Iris pigment epithelial cell (primary cell): ENCODE measurements around the gene F13B.
A peak's percentile ranks its signal among the peaks of the same experiment; 100 is the strongest.
"Not testable (repeated sequence)": the region's sequence is repeated elsewhere in the genome, so short reads cannot be mapped to it uniquely, and the experiment has no call there.

Experiments used
- DNase-seq: peaks from one replicate; pipeline ENCODE4 v3.0.0-alpha.2; 2011; ENCODE audit warnings: low read depth

The F13B gene, protein sequence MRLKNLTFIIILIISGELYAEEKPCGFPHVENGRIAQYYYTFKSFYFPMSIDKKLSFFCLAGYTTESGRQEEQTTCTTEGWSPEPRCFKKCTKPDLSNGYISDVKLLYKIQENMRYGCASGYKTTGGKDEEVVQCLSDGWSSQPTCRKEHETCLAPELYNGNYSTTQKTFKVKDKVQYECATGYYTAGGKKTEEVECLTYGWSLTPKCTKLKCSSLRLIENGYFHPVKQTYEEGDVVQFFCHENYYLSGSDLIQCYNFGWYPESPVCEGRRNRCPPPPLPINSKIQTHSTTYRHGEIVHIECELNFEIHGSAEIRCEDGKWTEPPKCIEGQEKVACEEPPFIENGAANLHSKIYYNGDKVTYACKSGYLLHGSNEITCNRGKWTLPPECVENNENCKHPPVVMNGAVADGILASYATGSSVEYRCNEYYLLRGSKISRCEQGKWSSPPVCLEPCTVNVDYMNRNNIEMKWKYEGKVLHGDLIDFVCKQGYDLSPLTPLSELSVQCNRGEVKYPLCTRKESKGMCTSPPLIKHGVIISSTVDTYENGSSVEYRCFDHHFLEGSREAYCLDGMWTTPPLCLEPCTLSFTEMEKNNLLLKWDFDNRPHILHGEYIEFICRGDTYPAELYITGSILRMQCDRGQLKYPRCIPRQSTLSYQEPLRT

GRCh38 chr1:197066719-197067456 lies at the start of gene F13B:
TSS of gene F13B (minus strand) at chr1:197067260. CDS start at chr1:197067223, 37 bp downstream.
- no peak for DNase-seq

- no peak for DNase-seq
Measured at GRCh38 chr1:197116156-197116555, 49.1 kb upstream of the F13B start.

DNA sequence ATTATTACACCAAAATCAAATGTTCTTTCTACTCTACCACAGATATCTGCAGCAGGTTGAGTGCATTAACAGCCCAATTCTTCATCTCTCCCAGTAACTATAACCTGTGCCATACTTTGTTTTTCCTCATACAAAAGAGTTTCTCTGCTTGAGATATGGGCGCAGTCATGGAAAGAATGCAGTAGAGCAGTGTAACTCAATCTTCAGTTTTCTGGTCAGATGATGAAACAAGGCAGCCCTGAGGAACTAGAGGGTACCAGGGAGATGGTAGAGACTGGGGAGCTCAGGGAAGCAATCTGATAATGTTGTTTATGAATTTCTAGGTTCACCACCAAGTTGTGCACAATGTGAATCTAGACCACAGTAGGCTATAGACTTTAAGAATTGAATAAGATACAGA lies 39.8 kb upstream of the F13B start:
- peak; percentile 54 for DNase-seq

GRCh38 chr1:197103300-197103699 lies 36.2 kb upstream of the F13B start:
- DNase-seq = peak; percentile 76

DNA sequence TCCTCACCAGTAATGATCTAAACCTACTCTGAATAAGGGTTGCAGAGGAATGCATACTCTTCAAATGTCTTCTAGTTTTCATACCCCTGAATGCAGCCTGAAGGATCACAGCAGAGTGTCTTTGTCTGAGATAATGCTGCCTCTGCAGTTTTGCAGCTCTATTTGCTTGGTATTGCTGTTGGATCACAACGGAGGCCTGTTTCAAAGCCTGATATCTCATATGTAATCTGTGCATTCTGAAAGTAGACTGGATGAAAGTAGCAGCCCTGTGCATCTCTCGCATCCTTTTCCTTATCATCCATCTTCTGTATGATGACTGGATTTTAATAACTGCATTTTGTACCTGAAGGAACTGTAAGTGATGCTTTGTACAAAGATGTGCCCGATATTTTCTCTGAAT lies 34.9 kb upstream of the F13B start:
- no peak for DNase-seq

- DNase-seq = no peak
Measured at GRCh38 chr1:197100677-197101076, 33.6 kb upstream of the F13B start.

GRCh38 chr1:197099444-197099843 lies 32.4 kb upstream of the F13B start:
- DNase-seq = peak; percentile 1

DNA sequence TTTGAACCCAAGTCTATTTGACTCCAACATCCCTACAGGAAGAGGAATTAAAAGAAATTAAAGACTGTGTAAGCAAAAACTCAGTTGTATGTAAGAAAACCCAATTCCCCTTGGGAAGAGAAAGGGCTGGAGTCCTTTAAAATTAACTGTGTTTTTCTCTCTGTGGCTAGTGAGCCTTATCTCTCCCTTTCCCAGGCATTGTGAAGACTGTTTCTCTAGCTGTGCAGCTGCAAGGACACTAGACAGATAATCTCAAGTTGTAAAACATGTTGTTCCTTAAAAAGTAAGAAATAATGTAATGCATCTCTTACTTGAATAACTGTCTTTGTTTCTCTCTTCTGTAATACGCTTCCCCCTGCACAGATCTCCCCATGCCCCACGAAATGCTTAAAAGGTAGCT lies 29.9 kb upstream of the F13B start:
- DNase-seq = not testable (repeated sequence)

GRCh38 chr1:197096137-197096536 lies 29.1 kb upstream of the F13B start:
- DNase-seq = peak; percentile 6

DNA sequence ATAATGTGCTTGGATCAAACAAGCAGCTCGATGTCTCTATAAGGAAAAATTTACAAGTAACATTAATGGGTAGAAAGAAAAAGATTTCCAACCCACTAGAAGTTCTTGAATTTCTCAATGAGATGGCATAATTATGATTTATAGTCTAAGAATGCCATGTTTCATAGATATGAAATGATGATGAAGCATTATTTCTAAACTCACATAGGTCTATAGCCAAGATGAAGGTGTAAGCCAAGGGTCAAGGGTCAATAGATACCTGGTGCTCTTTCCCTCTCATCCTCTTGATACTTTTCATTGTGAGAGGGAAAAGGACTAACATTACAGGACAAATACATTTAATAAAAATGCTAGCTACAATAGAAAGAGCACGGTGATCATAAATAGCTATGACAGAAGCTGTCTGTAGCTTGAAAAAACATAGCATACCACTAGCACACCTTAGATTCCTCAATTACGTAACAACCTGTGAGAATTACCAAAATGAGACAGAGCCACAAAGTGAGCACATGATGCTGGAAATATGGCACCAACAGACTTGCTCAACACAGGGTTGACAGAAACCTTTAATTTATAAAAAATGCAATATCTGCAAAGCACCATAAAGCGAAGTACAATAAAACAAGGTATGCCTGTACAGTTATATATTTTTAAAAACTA lies 26.3 kb upstream of the F13B start:
- no peak for DNase-seq

- peak; percentile 15 for DNase-seq
Measured at GRCh38 chr1:197092491-197093023, 25.5 kb upstream of the F13B start.

GRCh38 chr1:197083474-197083873 lies 16.4 kb upstream of the F13B start:
- no peak for DNase-seq

DNA sequence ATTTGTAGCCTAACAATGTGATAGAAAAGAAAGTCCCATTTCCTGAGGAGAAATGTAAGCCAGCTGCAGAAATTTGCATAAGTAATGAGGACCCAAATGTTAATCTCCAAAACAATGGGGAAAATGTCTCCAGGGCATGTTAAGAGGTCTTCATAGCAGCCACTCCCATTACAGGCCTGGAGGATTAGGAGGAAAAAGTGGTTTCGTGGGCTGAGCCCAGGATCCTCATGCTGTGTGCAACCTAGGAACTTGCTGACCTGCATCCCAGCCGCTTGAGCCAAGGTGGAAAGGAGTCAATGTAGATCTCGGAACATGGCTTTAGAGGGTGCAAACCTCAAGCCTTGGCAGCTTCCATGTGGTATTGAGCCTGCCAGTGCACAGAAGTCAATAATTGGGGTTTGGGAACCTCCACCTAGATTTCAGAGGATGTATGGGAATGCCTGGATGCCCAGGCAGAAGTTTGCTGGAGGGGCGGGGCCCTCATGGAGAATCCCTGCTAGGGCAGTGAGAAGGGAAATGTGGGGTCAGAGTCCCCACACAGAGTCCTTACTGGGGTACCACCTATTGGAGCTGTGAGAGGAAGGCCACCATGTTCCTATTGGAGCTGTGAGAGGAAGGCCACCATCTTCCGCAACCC lies 14.2 kb upstream of the F13B start:
- DNase-seq = no peak

- no peak for DNase-seq
Measured at GRCh38 chr1:197080323-197080722, 13.3 kb upstream of the F13B start.

- no peak for DNase-seq
Measured at GRCh38 chr1:197076585-197076984, 9.5 kb upstream of the F13B start.

GRCh38 chr1:197073978-197074377 lies 6.9 kb upstream of the F13B start:
- no peak for DNase-seq

GRCh38 chr1:197067457-197067818 lies 378 bp upstream of the F13B start:
- no peak for DNase-seq

- no peak for DNase-seq
Measured at GRCh38 chr1:197066277-197066676, 783 bp downstream of the F13B start.

GRCh38 chr1:197065559-197065958 lies 1.5 kb downstream of the F13B start:
- peak; percentile 25 for DNase-seq

DNA sequence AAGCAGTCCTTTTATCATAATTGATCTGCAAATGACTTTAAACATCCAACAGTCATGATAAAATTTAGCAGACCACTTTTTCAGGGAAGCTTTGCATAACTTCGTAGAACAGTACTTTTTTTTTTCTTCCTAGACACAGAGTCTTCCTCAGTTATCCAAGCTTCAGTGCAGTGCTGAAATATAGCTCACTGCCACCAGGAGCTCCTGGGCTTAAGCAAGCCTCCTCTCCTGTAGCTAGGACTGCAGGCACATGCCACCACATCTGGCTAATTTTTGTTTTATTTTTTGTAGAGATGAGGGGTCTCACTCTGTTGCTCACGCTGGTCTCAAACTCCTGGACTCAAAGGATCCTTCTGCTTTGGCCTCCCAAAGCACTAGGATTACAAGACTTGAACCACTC lies 3.8 kb downstream of the F13B start:
- DNase-seq = no peak

DNA sequence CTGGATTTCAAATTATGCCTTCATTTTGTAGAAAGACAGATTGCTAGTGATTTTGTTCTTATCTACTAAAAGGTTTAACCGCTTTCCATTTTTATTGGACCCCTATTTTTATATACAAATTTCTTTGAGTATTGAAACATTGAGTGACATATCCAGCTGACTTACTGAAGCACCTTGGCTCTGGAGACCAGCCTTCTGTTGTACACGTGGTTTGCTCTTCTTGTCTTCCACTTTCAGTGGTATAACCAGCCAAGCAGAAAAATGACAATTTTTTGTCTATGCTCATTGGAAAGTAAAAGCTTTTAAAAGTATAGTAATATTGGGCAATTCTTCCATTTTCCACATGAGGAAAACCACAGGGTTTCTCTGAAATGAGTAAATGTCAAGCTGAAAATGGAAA lies 4.4 kb downstream of the F13B start:
- DNase-seq = no peak

DNA sequence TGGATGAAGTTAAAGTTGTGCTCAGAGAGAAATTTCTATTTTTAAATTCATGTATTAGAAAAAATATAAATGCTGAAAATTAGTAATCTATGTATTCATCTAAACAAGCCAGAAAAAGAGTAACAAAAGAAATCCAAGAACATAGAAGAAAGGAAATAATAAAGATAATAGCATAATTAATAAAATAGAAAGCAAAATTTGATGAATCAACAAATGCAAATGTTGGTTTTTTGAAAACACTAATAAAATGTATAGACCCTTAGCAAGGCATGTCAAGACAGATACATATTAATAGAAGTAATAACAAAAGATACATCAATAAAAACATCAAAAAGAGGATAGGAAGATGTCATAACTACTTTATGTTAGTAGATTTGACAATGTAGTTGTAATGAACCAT lies 18.0 kb downstream of the F13B start:
- no peak for DNase-seq
